IPS-18a (cell line): Measurements from ENCODE around the gene FBXO2.
A peak's percentile ranks its signal among the peaks of the same experiment; 100 is the strongest.
"Not testable (repeated sequence)": the region's sequence is repeated elsewhere in the genome, so short reads cannot be mapped to it uniquely, and the experiment has no call there.

ENCODE experiments used
- H3K27ac ChIP-seq: one replicate; pipeline ENCODE4 v1.5.1; 2013; ENCODE audit warnings: low read length
- H3K27me3 ChIP-seq: one replicate; pipeline ENCODE4 v1.6.1; 2013; ENCODE audit warnings: mild to moderate bottlenecking, low read length; ENCODE audit not compliant: control insufficient read depth, insufficient read depth
- H3K36me3 ChIP-seq: one replicate; pipeline ENCODE4 v1.6.1; 2013; ENCODE audit warnings: low read depth, low read length; ENCODE audit not compliant: control insufficient read depth
- H3K4me1 ChIP-seq: one replicate; pipeline ENCODE4 v1.6.1; 2013; ENCODE audit warnings: low read depth, low read length; ENCODE audit not compliant: control insufficient read depth
- H3K4me3 ChIP-seq: one replicate; pipeline ENCODE4 v1.5.1; 2013; ENCODE audit warnings: low read length
- H3K9ac ChIP-seq: one replicate; pipeline ENCODE4 v1.6.1; 2013; ENCODE audit warnings: mild to moderate bottlenecking, low read length, moderate library complexity
- H3K9me3 ChIP-seq: one replicate; pipeline ENCODE4 v1.6.1; 2013; ENCODE audit warnings: low read depth, low read length; ENCODE audit not compliant: control insufficient read depth

Gene FBXO2

GRCh38 chr1:11648732-11649158 is 5.5 kb downstream of the FBXO2 start:
- peaks cover 46% of the 10 kb centered on the region for H3K27me3 ChIP-seq
- H3K9me3 ChIP-seq = no peaks in the 10 kb centered on the region
- no peak overlapping the region for H3K9ac ChIP-seq
- H3K4me1 ChIP-seq = peaks cover 7% of the 10 kb centered on the region
- H3K36me3 ChIP-seq = no peaks in the 10 kb centered on the region
- H3K27ac ChIP-seq = no peak overlapping the region
- H3K4me3 ChIP-seq = peak overlapping the region; percentile 27

GRCh38 chr1:11648039-11648438 is 6.2 kb downstream of the FBXO2 start:
- Histone ChIP-seq H3K36me3 (no peaks in the 10 kb centered on the region), H3K9ac (no peak overlapping the region), H3K27ac (no peak overlapping the region), H3K4me3 (no peak overlapping the region), H3K9me3 (no peaks in the 10 kb centered on the region), H3K4me1 (peaks cover 4% of the 10 kb centered on the region), H3K27me3 (peaks cover 39% of the 10 kb centered on the region)

GRCh38 chr1:11647333-11647732 is 6.9 kb downstream of the FBXO2 start:
- H3K9me3 ChIP-seq = no peaks in the 10 kb centered on the region
- no peaks in the 10 kb centered on the region for H3K36me3 ChIP-seq
- no peak overlapping the region for H3K4me3 ChIP-seq
- no peak overlapping the region for H3K9ac ChIP-seq
- H3K4me1 ChIP-seq = no peaks in the 10 kb centered on the region
- H3K27me3 ChIP-seq = peaks cover 32% of the 10 kb centered on the region
- H3K27ac ChIP-seq = no peak overlapping the region

DNA sequence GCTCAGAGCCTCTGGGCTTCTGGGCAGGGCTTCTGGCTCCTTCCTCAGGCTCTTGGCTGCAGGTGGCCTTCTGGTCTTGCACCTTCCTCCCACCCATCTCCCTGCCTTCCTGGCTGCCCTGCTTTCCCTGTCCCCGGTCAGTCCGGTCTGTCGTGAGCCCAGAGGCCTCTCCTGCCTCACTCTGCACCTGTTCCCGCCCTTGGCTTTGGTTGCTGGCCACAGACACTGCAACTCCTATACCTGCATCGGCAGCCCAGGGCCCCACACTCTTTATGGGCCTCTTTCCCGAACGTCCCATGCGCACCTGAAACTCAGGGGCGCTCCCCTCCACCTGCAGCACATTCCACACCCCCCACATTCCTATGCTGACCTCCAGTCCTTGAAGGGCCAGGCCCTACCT is 7.9 kb downstream of the FBXO2 start:
- Histone ChIP-seq H3K4me1 (no peaks in the 10 kb centered on the region), H3K9ac (no peak overlapping the region), H3K9me3 (no peaks in the 10 kb centered on the region), H3K27me3 (peaks cover 22% of the 10 kb centered on the region), H3K27ac (no peak overlapping the region), H3K4me3 (no peak overlapping the region), H3K36me3 (no peaks in the 10 kb centered on the region)

GRCh38 chr1:11645670-11646265 is 8.5 kb downstream of the FBXO2 start:
- Histone ChIP-seq H3K27me3 (peaks cover 16% of the 10 kb centered on the region), H3K27ac (no peak overlapping the region), H3K4me1 (no peaks in the 10 kb centered on the region), H3K36me3 (no peaks in the 10 kb centered on the region), H3K9me3 (no peaks in the 10 kb centered on the region), H3K4me3 (no peak overlapping the region), H3K9ac (no peak overlapping the region)

DNA sequence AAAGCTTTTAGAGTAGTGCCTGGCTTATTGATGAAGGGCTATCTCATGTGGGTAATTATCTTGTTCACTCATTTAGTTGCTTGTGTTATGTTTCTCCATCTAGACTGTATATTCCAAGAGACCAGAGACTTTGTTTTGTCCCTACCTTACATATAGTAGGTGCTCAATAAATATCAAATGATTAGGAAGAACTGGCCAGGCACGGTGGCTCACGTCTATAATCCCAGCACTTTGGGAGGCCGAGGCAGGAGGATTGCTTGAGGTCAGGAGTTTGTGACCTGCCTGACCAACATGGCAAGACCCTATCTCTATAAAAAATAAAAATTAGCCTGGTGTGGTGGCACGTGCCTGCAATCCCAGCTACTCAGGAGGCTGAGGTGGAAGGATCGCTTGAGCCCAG is 9.0 kb downstream of the FBXO2 start:
- H3K9me3 ChIP-seq = no peaks in the 10 kb centered on the region
- H3K27ac ChIP-seq = no peak overlapping the region
- H3K4me1 ChIP-seq = no peaks in the 10 kb centered on the region
- no peak overlapping the region for H3K4me3 ChIP-seq
- no peak overlapping the region for H3K9ac ChIP-seq
- H3K27me3 ChIP-seq = peaks cover 11% of the 10 kb centered on the region
- no peaks in the 10 kb centered on the region for H3K36me3 ChIP-seq

GRCh38 chr1:11643782-11644181 is 10.4 kb downstream of the FBXO2 start:
- Histone ChIP-seq H3K27me3 (no peaks in the 10 kb centered on the region), H3K9me3 (no peaks in the 10 kb centered on the region), H3K27ac (no peak overlapping the region), H3K36me3 (no peaks in the 10 kb centered on the region), H3K9ac (no peak overlapping the region), H3K4me1 (no peaks in the 10 kb centered on the region), H3K4me3 (no peak overlapping the region)

DNA sequence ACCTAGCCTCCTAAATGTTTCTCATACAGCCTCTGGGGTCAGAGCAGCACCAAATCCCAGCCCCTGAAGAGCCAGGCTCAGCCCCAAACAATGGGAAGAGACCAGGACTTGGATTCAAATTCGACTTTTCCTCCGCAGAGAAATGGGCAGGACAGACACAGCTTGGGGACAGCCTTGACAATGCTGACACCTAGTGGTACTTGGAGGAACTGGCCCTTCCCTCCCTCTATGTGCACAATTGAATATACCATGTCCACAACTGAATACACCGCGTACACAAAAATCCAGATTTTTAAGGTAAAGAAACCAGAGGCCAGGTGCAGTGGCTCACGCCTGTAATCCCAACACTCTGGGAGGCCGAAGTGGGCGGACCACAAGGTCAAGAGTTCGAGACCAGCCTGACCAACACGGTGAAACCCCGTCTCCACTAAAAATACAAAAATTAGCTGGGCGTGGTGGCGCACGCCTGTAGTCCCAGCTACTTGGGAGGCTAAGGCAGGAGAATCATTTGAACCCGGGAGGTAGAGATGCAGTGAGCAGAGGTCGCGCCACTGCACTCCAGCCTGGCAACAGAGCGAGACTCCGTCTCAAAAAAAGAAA is 11.7 kb downstream of the FBXO2 start:
- not testable (repeated sequence) for H3K4me1 ChIP-seq, H3K9ac ChIP-seq, H3K9me3 ChIP-seq, H3K27me3 ChIP-seq, H3K27ac ChIP-seq, H3K36me3 ChIP-seq, H3K4me3 ChIP-seq

GRCh38 chr1:11641776-11642305 is 12.4 kb downstream of the FBXO2 start:
- H3K36me3 ChIP-seq = no peaks in the 10 kb centered on the region
- no peak overlapping the region for H3K4me3 ChIP-seq
- H3K9ac ChIP-seq = no peak overlapping the region
- no peaks in the 10 kb centered on the region for H3K9me3 ChIP-seq
- H3K27ac ChIP-seq = no peak overlapping the region
- H3K27me3 ChIP-seq = no peaks in the 10 kb centered on the region
- H3K4me1 ChIP-seq = no peaks in the 10 kb centered on the region

GRCh38 chr1:11640944-11641343 is 13.3 kb downstream of the FBXO2 start:
- H3K27me3 ChIP-seq = no peaks in the 10 kb centered on the region
- H3K9me3 ChIP-seq = no peaks in the 10 kb centered on the region
- no peak overlapping the region for H3K9ac ChIP-seq
- no peaks in the 10 kb centered on the region for H3K36me3 ChIP-seq
- H3K4me1 ChIP-seq = no peaks in the 10 kb centered on the region
- H3K27ac ChIP-seq = no peak overlapping the region
- H3K4me3 ChIP-seq = no peak overlapping the region

GRCh38 chr1:11640101-11640500 is 14.1 kb downstream of the FBXO2 start:
- no peaks in the 10 kb centered on the region for H3K27me3 ChIP-seq

GRCh38 chr1:11639372-11639771 is 14.9 kb downstream of the FBXO2 start:
- H3K9me3 ChIP-seq = no peaks in the 10 kb centered on the region
- no peaks in the 10 kb centered on the region for H3K27me3 ChIP-seq
- H3K4me1 ChIP-seq = no peaks in the 10 kb centered on the region
- H3K36me3 ChIP-seq = no peaks in the 10 kb centered on the region
- no peak overlapping the region for H3K9ac ChIP-seq
- H3K27ac ChIP-seq = no peak overlapping the region
- no peak overlapping the region for H3K4me3 ChIP-seq

More at GRCh38 chr1:11640101-11640500, 14.1 kb downstream of the FBXO2 start:
- H3K4me1 ChIP-seq = no peaks in the 10 kb centered on the region
- H3K9me3 ChIP-seq = no peaks in the 10 kb centered on the region
- no peaks in the 10 kb centered on the region for H3K36me3 ChIP-seq
- no peak overlapping the region for H3K4me3 ChIP-seq
- no peak overlapping the region for H3K9ac ChIP-seq
- no peak overlapping the region for H3K27ac ChIP-seq
